ENCODE results near the gene INPP5D.
"Not testable (repeated sequence)": the region's sequence is repeated elsewhere in the genome, so short reads cannot be mapped to it uniquely, and the experiment has no call there.

Gene INPP5D

GRCh38 chr2:233178994-233179847 lies 119.1 kb downstream of the INPP5D start:
- DNase-seq: peak in 1 of 14 donors; percentile 55

GRCh38 chr2:233179848-233180366 lies 119.8 kb downstream of the INPP5D start:
- no peak for DNase-seq

GRCh38 chr2:233183869-233184418 lies 123.8 kb downstream of the INPP5D start:
- no peak for DNase-seq

GRCh38 chr2:233184669-233185068 lies 124.5 kb downstream of the INPP5D start:
- DNase-seq: no peak

- DNase-seq: no peak
Measured at GRCh38 chr2:233185330-233185729, 125.2 kb downstream of the INPP5D start.

- DNase-seq: no peak
Measured at GRCh38 chr2:233185963-233186362, 125.8 kb downstream of the INPP5D start.

- no peak for DNase-seq
Measured at GRCh38 chr2:233186851-233187250, 126.7 kb downstream of the INPP5D start.

GRCh38 chr2:233189025-233189424 lies 128.9 kb downstream of the INPP5D start:
- DNase-seq: no peak

GRCh38 chr2:233191016-233191415 lies 130.9 kb downstream of the INPP5D start:
- DNase-seq: not testable (repeated sequence)

GRCh38 chr2:233193738-233194137 lies 133.6 kb downstream of the INPP5D start:
- DNase-seq: no peak

GRCh38 chr2:233195027-233195426 lies 134.9 kb downstream of the INPP5D start:
- no peak for DNase-seq

GRCh38 chr2:233197022-233197421 lies 136.9 kb downstream of the INPP5D start:
- DNase-seq: no peak

- no peak for DNase-seq
Measured at GRCh38 chr2:233198026-233198425, 137.9 kb downstream of the INPP5D start.

GRCh38 chr2:233199870-233200269 lies 139.7 kb downstream of the INPP5D start:
- no peak for DNase-seq

GRCh38 chr2:233200790-233201189 lies 140.6 kb downstream of the INPP5D start:
- DNase-seq: not testable (repeated sequence)

GRCh38 chr2:233201258-233202013 lies 141.3 kb downstream of the INPP5D start:
- no peak for DNase-seq

GRCh38 chr2:233202531-233202944 lies 142.4 kb downstream of the INPP5D start:
- no peak for DNase-seq

- DNase-seq: no peak
Measured at GRCh38 chr2:233203060-233203459, 142.9 kb downstream of the INPP5D start.

GRCh38 chr2:233204286-233204936 lies 144.3 kb downstream of the INPP5D start:
- DNase-seq: no peak

- DNase-seq: no peak
Measured at GRCh38 chr2:233208382-233209116, 148.4 kb downstream of the INPP5D start.

GRCh38 chr2:233209117-233209532 lies 149.0 kb downstream of the INPP5D start:
- no peak for DNase-seq

All from C1 segment of cervical spinal cord (tissue), 14 donors.